K562 (cell line): ENCODE results near the gene WDR46. TPM values are rescaled to one million over a fixed set of nuclear protein-coding genes. Genes with fewer than 3 reads are reported as not detected.

Experiments used
- BRD4 ChIP-seq: fragments of 200-600 bp; sonication (generic); IDR thresholded peaks from 2 replicates; pipeline ENCODE4 v1.6.1; 2017; ENCODE audit warnings: inconsistent platforms
- CEBPG ChIP-seq, 3 experiments: fragments of 200-800 bp in 1 of 3; sonication (Bioruptor generic) in 1 of 3; sonication (generic) in 1 of 3; formaldehyde crosslinking in 1 of 3; IDR thresholded peaks in 2 of 3; conservative IDR thresholded peaks in 1 of 3; 2 replicates each; pipeline versions ENCODE4 v1.6.1 to v1.8.0; 2016 to 2022; ENCODE audit warnings: missing compliant biosample characterization in 2 of 3, missing genetic modification characterization in 2 of 3, mild to moderate bottlenecking in 1 of 3, missing genetic modification reagents in 1 of 3
- DPF2 ChIP-seq: fragments of 450-650 bp; IDR thresholded peaks from 2 replicates; pipeline ENCODE4 v1.6.1; 2016
- ESRRB ChIP-seq: fragments of 250-450 bp; sonication (Bioruptor Pico); IDR thresholded peaks from 2 replicates; pipeline ENCODE4 v1.5.0; 2020; ENCODE audit warnings: mild to moderate bottlenecking, moderate library complexity, borderline replicate concordance
- HEY1 ChIP-seq: fragments of 250-450 bp; sonication (Bioruptor Pico); IDR thresholded peaks from 2 replicates; pipeline ENCODE4 v1.5.0; 2020; ENCODE audit warnings: mild to moderate bottlenecking, moderate library complexity, borderline replicate concordance
- HOXB6 ChIP-seq: fragments of 250-450 bp; sonication (Bioruptor Pico); IDR thresholded peaks from 2 replicates; pipeline ENCODE4 v1.5.1; 2022; ENCODE audit warnings: mild to moderate bottlenecking, borderline replicate concordance
- NR2C1 ChIP-seq, 2 experiments: fragments of 450-650 bp; IDR thresholded peaks; 2 replicates each; pipeline ENCODE4 v1.6.1; 2017; ENCODE audit warnings: mild to moderate bottlenecking in 2 of 2, antibody characterized with exemption in 1 of 2, inconsistent platforms in 1 of 2, missing compliant biosample characterization in 1 of 2, missing genetic modification characterization in 1 of 2
- PHTF2 ChIP-seq: fragments of 250-450 bp; sonication (Bioruptor Pico); IDR thresholded peaks from 2 replicates; pipeline ENCODE4 v1.5.0; 2021; ENCODE audit warnings: mild to moderate bottlenecking
- SOX6 ChIP-seq: fragments of 450-650 bp; IDR thresholded peaks from 2 replicates; pipeline ENCODE4 v1.6.1; 2014; ENCODE audit warnings: mild to moderate bottlenecking
- TAF7 ChIP-seq: fragments of 450-650 bp; IDR thresholded peaks from 2 replicates; pipeline ENCODE4 v1.6.1; 2016; ENCODE audit warnings: missing genetic modification characterization, missing compliant biosample characterization
- U2AF2 ChIP-seq: fragments of 200-400 bp; formaldehyde crosslinking; optimal IDR thresholded peaks from 2 replicates; pipeline ENCODE3; 2017; ENCODE audit warnings: low read depth, mild to moderate bottlenecking, low read length
- YY1 ChIP-seq, 3 experiments: IDR thresholded peaks; 2 replicates each; pipeline ENCODE4 v1.6.1; 2011; ENCODE audit warnings: low read length in 2 of 3, mild to moderate bottlenecking in 2 of 3, moderate library complexity in 2 of 3, borderline replicate concordance in 1 of 3, control low read depth in 1 of 3, low read depth in 1 of 3; ENCODE audit not compliant: insufficient read depth in 3 of 3, insufficient replicate concordance in 2 of 3, control insufficient read depth in 1 of 3, insufficient read length in 1 of 3; ENCODE audit errors: extremely low read depth in 1 of 3
- ZBTB34 ChIP-seq: fragments of 250-450 bp; sonication (Bioruptor Pico); IDR thresholded peaks from 2 replicates; pipeline ENCODE4 v1.8.0; 2021; ENCODE audit warnings: mild to moderate bottlenecking, moderate library complexity
- polyA plus RNA-seq, 8 experiments: library from polyadenylated mRNA; depleted of rRNA in 4 of 8; stranded (reverse) in 5 of 8; unstranded in 3 of 8; fragments of >200 nt; fragmentation: Nextera tagmentation in 2 of 8; fragmentation: Illumina TruSeq in 1 of 8; extraction: Ambion mirVana in 2 of 8; extraction: Trizol in 1 of 8; gene quantifications; 2 replicates each; pipeline versions ENCODE4 v1.2.1 to v1.2.3, GENCODE V29; 2011 to 2014; ENCODE audit warnings: inconsistent platforms in 1 of 8, missing spikeins in 1 of 8
- total RNA-seq, 7 experiments: library from RNA; depleted of rRNA in 6 of 7; stranded (reverse); fragments of >200 nt in 6 of 7; fragmentation: Illumina TruSeq in 2 of 7; extraction: Trizol in 2 of 7; gene quantifications; 2 replicates each; pipeline versions ENCODE4 v1.2.1 to v1.2.3, GENCODE V29; 2011 to 2021; ENCODE audit warnings: low replicate concordance in 1 of 7
- TF ChIP-seq, protein P1 (sequence below): fragments of 450-650 bp; IDR thresholded peaks from 2 replicates; pipeline ENCODE4 v1.6.1; 2017; ENCODE audit warnings: antibody characterized with exemption, mild to moderate bottlenecking
- TF ChIP-seq, protein P2 (sequence below): sonication (generic); formaldehyde crosslinking; IDR thresholded peaks from 2 replicates; pipeline ENCODE4 v1.8.0; 2022; ENCODE audit warnings: mild to moderate bottlenecking, missing genetic modification reagents
- TF ChIP-seq, protein P3 (sequence below): sonication (generic); formaldehyde crosslinking; IDR thresholded peaks from 2 replicates; pipeline ENCODE4 v1.8.0; 2022; ENCODE audit warnings: mild to moderate bottlenecking, missing genetic modification reagents

Gene WDR46
- total and polyA plus RNA-seq, 9 of the 15 experiments (the other 6 are each of a cell fraction or from before 2014, with no cell fraction given), result 8.9 to 146 (median 93.1) TPM

GRCh38 chr6:33320315-33321181 is 31.5 kb upstream of the WDR46 start (continued):
- TF ChIP-seq, protein P1, sequence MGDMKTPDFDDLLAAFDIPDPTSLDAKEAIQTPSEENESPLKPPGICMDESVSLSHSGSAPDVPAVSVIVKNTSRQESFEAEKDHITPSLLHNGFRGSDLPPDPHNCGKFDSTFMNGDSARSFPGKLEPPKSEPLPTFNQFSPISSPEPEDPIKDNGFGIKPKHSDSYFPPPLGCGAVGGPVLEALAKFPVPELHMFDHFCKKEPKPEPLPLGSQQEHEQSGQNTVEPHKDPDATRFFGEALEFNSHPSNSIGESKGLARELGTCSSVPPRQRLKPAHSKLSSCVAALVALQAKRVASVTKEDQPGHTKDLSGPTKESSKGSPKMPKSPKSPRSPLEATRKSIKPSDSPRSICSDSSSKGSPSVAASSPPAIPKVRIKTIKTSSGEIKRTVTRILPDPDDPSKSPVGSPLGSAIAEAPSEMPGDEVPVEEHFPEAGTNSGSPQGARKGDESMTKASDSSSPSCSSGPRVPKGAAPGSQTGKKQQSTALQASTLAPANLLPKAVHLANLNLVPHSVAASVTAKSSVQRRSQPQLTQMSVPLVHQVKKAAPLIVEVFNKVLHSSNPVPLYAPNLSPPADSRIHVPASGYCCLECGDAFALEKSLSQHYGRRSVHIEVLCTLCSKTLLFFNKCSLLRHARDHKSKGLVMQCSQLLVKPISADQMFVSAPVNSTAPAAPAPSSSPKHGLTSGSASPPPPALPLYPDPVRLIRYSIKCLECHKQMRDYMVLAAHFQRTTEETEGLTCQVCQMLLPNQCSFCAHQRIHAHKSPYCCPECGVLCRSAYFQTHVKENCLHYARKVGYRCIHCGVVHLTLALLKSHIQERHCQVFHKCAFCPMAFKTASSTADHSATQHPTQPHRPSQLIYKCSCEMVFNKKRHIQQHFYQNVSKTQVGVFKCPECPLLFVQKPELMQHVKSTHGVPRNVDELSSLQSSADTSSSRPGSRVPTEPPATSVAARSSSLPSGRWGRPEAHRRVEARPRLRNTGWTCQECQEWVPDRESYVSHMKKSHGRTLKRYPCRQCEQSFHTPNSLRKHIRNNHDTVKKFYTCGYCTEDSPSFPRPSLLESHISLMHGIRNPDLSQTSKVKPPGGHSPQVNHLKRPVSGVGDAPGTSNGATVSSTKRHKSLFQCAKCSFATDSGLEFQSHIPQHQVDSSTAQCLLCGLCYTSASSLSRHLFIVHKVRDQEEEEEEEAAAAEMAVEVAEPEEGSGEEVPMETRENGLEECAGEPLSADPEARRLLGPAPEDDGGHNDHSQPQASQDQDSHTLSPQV, result peak; percentile 70; the same call in 1 of the 2 replicates
- TF ChIP-seq ZBTB34 (CRISPR knock-in tag) (no peak), NR2C1 (IDR thresholded peaks at IDR 0.05) (no peak), NR2C1 (tag; IDR thresholded peaks at IDR 0.05) (peak; percentile 83), HOXB6 (no peak), BRD4 (0 out of 2 replicates have a peak, but pooled peaks have one; percentile 31), PHTF2 (CRISPR knock-in tag) (no peak), HEY1 (CRISPR knock-in tag) (no peak), SOX6 (0 out of 2 replicates have a peak, but pooled peaks have one; percentile 17), TAF7 (tag) (no peak), DPF2 (peak; percentile 76), ESRRB (CRISPR knock-in tag) (no peak), YY1 (IDR thresholded peaks at IDR 0.05; ENCODE audit: borderline replicate concordance in 1 of 3, control insufficient read depth in 1 of 3, extremely low read depth in 1 of 3, insufficient read depth in 3 of 3, insufficient read length in 1 of 3, insufficient replicate concordance in 2 of 3, low read depth in 1 of 3, low read length in 2 of 3) (no peak), U2AF2 (no peak), CEBPG (CRISPR knock-in tag; IDR thresholded peaks at IDR 0.05) (peak; percentile 60), CEBPG (tag; conservative IDR thresholded peaks at IDR 0.05 in 1 of 2, IDR thresholded peaks at IDR 0.05 in 1 of 2) (peak; percentile 67 to 82)
- TF ChIP-seq, protein P2, sequence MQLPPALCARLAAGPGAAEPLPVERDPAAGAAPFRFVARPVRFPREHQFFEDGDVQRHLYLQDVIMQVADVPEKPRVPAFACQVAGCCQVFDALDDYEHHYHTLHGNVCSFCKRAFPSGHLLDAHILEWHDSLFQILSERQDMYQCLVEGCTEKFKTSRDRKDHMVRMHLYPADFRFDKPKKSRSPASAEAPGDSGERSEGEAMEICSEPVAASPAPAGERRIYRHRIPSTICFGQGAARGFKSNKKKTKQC (CRISPR knock-in tag), result 0 out of 2 replicates have a peak, but pooled peaks have one; percentile 16
- TF ChIP-seq, protein P3, sequence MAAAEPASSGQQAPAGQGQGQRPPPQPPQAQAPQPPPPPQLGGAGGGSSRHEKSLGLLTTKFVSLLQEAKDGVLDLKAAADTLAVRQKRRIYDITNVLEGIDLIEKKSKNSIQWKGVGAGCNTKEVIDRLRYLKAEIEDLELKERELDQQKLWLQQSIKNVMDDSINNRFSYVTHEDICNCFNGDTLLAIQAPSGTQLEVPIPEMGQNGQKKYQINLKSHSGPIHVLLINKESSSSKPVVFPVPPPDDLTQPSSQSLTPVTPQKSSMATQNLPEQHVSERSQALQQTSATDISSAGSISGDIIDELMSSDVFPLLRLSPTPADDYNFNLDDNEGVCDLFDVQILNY (CRISPR knock-in tag), result 0 out of 2 replicates have a peak, but pooled peaks have one; percentile 54
